ENCODE data around the gene ADH6.

ADH6 gene

GRCh38 chr4:99179178-99179577, 39.9 kb downstream of the ADH6 start:
- Histone ChIP-seq H3K4me1 (ENCODE audit: control insufficient read depth in 1 of 2, insufficient read depth in 1 of 2, low read depth in 1 of 2, low read length in 1 of 2) (no peaks in the 10 kb centered on the region), H3K27me3 (no peaks in the 10 kb centered on the region), H3K27ac (no peak overlapping the region), H3K4me3 (ENCODE audit: low read depth in 1 of 2, low read length in 1 of 2) (no peak overlapping the region), H3K9me3 (no peaks in the 10 kb centered on the region), H3K36me3 (no peaks in the 10 kb centered on the region)
- no peak for TF ChIP-seq CTCF (IDR thresholded peaks at IDR 0.05)

GRCh38 chr4:99166544-99166943, 52.5 kb downstream of the ADH6 start:
- Histone ChIP-seq H3K4me3 (ENCODE audit: low read depth in 1 of 2, low read length in 1 of 2) (no peak overlapping the region), H3K9me3 (no peaks in the 10 kb centered on the region), H3K27me3 (no peaks in the 10 kb centered on the region), H3K27ac (no peak overlapping the region), H3K4me1 (ENCODE audit: control insufficient read depth in 1 of 2, insufficient read depth in 1 of 2, low read depth in 1 of 2, low read length in 1 of 2) (no peaks in the 10 kb centered on the region), H3K36me3 (no peaks in the 10 kb centered on the region)
- TF ChIP-seq CTCF (IDR thresholded peaks at IDR 0.05) = no peak

GRCh38 chr4:99165978-99166377, 53.1 kb downstream of the ADH6 start:
- Histone ChIP-seq H3K27ac (no peak overlapping the region), H3K36me3 (no peaks in the 10 kb centered on the region), H3K27me3 (no peaks in the 10 kb centered on the region), H3K9me3 (no peaks in the 10 kb centered on the region), H3K4me1 (ENCODE audit: control insufficient read depth in 1 of 2, insufficient read depth in 1 of 2, low read depth in 1 of 2, low read length in 1 of 2) (no peaks in the 10 kb centered on the region), H3K4me3 (ENCODE audit: low read depth in 1 of 2, low read length in 1 of 2) (no peak overlapping the region)
- no peak for TF ChIP-seq CTCF (IDR thresholded peaks at IDR 0.05)

GRCh38 chr4:99161373-99162099, 57.5 kb downstream of the ADH6 start:
- no peak for TF ChIP-seq CTCF (IDR thresholded peaks at IDR 0.05)
- Histone ChIP-seq H3K27me3 (no peaks in the 10 kb centered on the region), H3K9me3 (no peaks in the 10 kb centered on the region), H3K27ac (no peak overlapping the region), H3K4me1 (ENCODE audit: control insufficient read depth in 1 of 2, insufficient read depth in 1 of 2, low read depth in 1 of 2, low read length in 1 of 2) (no peaks in the 10 kb centered on the region), H3K36me3 (no peaks in the 10 kb centered on the region), H3K4me3 (ENCODE audit: low read depth in 1 of 2, low read length in 1 of 2) (no peak overlapping the region)

- TF ChIP-seq CTCF (IDR thresholded peaks at IDR 0.05) = no peak
- Histone ChIP-seq H3K4me3 (ENCODE audit: low read depth in 1 of 2, low read length in 1 of 2) (no peak overlapping the region), H3K27ac (no peak overlapping the region), H3K36me3 (no peaks in the 10 kb centered on the region), H3K9me3 (no peaks in the 10 kb centered on the region), H3K27me3 (no peaks in the 10 kb centered on the region), H3K4me1 (ENCODE audit: control insufficient read depth in 1 of 2, insufficient read depth in 1 of 2, low read depth in 1 of 2, low read length in 1 of 2) (no peaks in the 10 kb centered on the region)
Observed at GRCh38 chr4:99159699-99160098, 59.3 kb downstream of the ADH6 start.
